Endothelial cell of hepatic sinusoid (primary cell): Measurements from ENCODE around the gene EMP1.

Source experiments
- in situ Hi-C: cut with HindIII; loops from 2 replicates; pipeline ENCODE4 v1.10.0; 2017; ENCODE audit warnings: low sequenced_read_pairs

Gene EMP1

DNA sequence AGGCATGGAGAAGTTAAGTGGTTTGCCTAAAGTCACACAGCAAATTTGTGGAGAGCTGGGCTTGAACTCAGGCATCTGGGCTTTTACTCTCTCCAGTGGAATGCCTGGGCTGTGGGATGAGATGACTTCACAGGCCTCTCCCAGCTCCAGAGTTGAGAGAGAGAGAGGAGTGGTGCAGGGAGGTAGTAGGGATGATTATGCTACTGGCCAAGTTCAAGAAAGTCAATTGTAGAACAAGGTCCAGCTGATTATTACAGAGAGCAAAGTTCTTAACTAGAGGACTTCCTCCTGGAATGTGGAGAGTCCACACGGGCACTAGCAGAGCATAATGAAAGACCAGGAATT lies 769 bp upstream of the EMP1 start:
- in situ Hi-C loops, result no loop called here

DNA sequence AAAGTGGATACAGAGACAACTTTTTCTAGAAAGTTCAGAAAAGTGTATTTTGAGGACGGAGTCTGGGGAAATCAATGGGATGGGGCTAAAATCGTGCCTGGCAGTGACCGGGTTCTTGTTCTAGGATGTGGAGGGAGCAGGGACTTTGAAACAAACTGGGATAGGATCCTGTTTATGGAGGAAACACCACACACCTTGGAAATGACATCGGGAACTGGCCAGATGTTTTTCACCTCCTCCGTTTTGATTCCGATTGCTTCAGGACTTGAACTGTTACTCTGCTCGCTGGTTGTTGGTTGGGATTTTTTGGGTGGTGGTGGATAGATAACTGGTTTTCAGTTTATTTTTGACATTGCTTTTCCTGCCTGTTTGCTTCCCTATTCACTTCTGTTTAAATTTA lies 506 bp downstream of the EMP1 start:
- in situ Hi-C loops, result no loop called here

DNA sequence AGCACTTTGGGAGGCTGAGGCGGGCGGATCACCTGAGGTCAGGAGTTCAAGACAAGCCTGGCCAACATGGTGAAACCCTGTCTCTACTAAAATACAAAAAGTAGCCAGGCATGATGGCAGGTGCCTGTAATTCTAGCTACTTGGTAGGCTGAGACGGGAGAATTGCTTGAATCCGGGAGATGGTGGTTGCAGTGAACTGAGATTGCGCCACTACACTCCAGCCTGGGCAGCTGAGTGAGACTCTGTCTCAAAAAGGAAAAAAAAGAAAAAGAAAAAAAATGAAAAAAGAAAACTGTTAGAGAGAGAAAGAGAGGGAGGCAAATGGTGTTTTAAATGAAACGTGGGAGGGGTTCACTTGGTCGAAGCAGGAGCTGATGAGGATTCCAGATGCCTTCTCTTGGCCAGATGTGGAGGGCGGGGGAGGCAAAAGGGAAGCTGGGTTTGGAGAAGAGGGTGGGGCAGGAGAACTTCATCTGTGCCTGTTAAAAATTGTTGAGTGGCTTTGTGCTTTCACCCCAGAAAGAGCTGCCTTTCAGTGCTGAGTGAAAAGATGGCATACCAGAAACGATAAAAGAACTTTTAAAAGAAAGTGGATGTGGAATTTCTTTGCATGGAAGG lies 1.1 kb downstream of the EMP1 start:
- in situ Hi-C loops, result no loop called here

DNA sequence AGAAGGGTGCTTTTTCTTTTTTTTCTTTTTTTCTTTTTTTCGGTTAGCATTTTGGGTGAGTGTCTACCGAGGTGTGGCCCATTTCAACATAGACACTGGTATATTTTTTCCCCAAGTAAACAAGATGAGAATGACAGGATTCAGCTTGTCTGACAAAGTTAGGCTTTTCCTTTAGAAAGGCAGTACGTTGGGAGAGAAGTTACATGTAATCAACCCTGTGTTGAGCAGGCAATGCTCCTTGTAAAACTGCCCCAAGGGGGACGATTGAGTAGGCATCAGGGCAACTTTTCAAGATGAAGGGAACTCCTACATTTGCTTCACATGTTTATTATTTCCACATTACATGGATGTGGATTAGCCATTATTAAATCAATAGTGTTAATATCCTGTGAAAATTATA lies 1.7 kb downstream of the EMP1 start:
- in situ Hi-C loops, result no loop called here

DNA sequence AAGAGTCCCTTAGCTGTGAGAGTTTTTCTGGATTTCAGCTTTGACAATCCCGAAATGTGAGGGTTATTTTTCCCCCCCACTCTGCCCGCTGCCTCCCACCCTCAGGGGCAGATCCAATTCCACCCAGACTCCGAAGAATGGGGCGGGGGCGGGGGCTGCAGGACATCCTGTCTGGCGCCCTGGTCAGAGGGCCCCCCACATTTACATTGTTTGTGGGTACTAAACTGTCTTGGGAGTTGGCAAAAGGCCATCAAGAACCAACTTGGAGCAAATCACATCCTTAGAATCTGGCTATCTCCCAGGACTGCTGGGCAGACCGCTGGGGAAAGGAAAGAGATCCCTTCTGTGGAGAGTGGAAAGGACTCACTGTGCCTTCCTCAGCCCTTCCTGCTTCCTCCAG lies 2.4 kb downstream of the EMP1 start:
- in situ Hi-C loops, result no loop called here

DNA sequence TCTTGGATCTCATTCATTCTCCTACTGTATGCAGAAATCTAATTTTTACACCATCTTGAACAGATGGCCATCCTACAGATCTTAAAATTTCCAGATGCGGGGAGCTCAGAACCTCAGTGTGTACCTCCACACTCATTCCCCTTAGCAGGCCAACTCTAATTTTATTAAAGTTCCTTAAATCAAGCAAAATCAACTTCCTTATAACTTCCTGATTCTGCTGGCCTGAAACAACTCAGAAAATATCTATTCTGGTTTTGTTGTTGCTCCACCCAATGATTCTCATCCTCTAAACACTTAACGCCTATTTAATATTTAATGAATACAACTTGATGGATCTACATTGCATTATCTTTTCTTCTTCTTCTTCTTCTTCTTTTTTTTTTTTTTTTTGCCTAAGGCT lies 3.1 kb downstream of the EMP1 start:
- in situ Hi-C loops, result no loop called here

DNA sequence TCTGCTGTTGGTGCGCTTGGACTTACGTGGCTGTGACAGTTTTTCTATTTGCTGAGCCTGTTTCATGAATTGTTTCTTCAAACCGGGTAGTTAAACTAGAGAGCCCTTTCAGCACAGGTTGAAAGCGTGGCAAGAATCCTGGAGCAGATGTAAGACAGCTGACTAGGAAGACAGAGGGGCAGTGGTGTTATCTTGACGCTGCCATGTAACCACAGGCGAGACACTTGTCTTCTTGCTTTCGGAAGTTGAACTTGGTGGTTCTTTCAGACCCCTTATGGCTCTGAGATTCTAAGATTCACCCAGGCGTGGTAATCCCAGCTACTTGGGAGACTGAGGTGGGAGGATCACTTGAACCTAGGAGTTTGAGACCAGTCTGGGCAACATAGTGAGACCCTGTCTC lies 4.3 kb downstream of the EMP1 start:
- in situ Hi-C loops, result loop anchor here (5.0 kb wide), 2 partner anchors 51 to 69 kb away; no protein-coding TSS in a partner anchor

DNA sequence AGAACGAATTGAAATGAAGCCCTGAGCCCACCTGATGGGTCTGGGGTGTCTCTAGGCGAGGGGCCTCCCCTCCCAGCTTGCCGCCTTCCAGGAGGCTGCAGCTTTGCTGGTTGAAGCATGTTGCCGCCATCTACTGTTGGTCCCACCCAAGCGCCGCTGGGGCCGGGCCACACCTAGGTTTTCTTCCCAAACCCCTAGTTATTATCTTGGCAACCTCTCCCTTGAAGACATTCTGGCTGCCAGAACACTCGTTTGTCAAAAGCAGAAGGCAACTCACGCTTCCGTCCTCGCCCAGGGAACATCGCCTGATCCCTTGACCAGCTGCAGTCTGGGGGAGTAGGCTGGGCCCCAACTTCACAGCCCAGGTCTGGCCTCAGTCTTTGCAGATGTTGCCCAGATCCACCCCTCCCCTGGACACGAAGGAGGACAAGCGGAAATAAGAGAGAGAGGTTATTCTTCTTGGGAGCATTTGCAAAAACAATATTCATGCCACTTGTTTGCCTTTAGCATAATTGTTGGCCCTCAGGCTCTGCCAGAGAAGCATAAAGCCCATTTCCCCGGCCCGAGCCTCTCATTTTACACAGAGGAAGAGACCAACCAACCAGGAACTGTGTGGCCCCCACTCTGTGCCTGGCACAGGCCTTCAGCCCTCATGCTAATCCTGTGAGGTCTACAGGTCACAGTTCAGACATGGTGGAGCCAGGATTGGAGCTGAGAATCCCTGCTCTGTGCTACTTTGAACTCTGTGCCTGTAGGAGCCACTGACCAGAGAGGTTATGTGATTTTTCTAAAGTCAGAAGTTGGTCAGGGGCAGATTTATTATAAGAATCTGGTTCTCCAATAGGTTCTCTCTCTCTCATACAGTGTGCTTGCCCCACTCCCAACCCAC lies 6.8 kb downstream of the EMP1 start:
- in situ Hi-C loops, result loop anchor here (5.0 kb wide), 2 partner anchors 49 to 71 kb away; no protein-coding TSS in a partner anchor

DNA sequence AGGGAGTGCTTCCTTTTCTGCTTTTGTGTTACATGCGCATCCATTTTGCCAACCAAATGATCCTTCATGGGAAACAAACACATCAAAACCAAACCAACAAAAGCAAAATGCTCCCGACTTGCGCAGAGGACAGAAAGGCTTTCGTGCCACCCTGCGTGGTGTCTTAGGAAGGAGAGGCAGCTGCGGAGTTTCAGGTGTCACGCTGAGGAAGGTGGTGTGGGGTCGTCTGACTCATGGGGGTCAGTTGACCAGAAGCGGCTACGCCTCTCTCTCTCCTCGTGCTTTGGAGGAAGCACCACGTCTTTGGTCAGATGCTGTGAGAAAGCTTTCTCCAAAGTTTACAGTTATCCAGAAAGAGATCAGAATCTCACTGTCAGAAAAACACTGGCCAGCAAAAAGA lies 7.9 kb downstream of the EMP1 start:
- in situ Hi-C loops, result loop anchor here (5.0 kb wide), 2 partner anchors 48 to 72 kb away; no protein-coding TSS in a partner anchor

DNA sequence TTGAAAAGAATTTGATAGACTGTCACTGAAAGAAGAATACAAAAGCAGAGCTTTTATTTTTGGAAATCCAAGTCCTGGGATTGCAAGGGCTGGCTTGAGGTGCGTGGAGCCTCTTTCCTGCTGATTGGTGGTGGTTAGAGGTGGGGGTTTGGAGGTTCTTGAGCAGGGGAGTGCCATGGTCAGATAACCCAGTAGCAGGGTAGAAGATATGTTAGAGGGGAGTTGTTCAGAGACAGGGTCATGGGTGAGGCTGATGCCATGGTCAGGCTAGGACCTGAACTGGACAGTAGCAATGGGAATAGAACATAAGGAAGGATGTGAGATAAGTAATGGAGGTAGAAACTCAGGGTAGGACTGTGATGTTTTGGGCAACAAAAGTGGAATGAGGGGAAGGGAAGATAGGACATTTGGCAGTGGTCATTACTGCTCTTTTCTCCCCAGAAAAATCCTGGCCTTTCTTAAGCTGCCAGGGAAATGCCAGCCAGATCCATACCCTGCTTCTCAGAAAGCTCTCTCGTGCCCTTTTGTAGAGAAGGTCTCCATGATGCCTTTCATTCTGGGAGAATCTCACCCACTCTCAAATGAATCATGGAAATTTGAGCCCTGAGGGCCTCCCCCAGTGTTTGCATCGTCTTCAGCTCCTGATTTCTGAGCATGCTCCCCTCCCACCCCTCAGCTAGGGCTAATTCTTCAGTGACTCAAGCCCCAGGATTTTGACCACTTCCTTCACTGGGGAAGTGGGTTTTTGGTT lies 9.5 kb downstream of the EMP1 start:
- in situ Hi-C loops, result no loop called here

DNA sequence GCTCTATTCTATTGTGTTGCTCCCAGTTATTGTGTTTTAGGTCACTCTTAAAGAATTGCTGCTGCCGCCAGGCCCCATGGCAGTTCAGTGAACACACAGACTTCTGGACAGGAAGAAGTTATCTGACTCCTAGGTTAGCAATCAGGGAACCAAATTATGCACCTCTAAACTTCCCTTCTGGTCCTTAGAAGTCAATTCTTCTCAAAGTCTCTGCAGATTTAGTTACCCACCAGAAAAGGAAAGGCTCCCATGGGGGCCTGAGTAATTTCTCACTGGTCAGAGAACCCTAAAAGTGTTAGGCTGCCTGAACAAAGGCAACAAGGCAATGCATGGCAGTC lies 10.0 kb downstream of the EMP1 start:
- in situ Hi-C loops, result no loop called here

DNA sequence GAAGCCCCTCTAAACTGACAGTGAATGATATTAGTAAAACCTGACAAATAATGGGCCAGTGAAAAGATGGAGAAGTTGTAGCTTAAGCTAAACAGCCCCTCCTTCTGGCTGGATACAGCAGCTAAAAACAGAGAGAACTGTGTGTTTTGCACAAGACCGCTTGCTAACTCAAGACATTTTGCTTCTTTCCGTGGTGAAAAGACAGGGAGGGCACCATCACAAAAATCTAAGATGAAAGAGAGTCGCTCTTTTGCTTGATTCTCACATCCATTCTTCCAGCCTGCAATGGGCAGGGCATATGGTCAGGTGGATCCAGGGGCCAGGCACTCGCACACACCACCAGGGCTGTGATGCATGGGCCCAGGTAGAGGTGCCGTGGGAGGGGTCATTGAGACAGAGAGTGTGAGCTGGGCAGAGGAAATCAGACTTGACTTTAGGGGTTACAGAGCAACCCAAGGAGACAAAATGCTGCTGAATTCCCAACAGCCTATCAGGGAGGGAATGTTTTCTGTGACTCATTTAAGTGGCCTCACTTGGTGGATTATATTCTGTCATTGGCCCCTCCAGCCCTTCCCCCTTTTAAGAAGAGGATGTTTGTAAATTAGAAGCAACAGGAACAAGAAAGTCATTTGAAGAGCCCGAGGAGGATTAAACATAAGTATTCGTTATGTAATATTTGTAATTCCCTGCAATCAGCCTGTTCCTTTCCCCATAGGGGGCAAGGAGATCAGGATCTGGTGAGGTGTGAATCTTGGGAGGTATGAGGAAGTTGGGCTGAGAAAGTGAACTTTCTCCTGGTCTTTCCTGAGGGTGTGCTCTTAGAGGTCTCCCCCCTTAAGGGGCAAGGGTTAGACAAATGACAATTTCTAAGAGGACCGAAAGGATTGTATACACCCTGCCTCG lies 12.3 kb downstream of the EMP1 start:
- in situ Hi-C loops, result no loop called here

DNA sequence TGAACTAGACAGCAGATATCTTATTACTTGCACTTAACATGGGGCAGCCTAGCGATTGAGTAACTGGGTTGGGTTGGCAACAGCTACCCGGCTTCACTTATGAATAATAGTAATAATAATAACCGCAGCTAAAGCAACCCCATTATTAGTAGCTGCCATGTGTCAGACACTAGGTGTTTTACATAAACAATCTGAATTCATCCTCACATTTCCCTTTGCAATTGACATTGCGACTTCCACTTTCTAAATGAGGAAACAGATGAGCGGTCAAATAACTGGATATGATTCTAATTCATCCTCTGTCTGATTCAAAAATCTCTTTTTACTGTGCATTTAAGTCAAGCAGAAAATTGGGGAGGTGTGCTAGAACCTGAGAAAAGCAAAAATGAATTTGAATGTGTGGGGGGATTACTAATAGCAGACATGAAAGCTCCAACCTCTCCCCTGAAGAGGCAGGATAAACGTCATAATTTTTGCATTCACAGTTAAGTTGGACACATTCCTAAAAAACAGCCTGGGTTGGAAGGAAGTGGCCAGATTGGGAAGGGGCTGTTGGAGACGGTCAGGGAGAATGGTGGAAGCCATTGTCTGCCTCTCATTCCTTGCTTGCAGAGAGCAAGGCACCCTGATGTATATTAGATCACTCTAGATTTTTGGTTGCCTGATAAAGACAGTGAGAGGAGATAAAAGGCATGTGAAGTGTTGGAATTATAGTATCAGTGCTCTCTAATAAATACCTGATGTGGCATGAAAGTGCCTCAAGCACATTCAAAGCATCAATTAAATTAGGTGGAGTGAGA lies 13.1 kb downstream of the EMP1 start:
- in situ Hi-C loops, result loop anchor here (5.0 kb wide), 1 partner anchor 207 kb away; the partner anchor contains the start of gene HEBP1

DNA sequence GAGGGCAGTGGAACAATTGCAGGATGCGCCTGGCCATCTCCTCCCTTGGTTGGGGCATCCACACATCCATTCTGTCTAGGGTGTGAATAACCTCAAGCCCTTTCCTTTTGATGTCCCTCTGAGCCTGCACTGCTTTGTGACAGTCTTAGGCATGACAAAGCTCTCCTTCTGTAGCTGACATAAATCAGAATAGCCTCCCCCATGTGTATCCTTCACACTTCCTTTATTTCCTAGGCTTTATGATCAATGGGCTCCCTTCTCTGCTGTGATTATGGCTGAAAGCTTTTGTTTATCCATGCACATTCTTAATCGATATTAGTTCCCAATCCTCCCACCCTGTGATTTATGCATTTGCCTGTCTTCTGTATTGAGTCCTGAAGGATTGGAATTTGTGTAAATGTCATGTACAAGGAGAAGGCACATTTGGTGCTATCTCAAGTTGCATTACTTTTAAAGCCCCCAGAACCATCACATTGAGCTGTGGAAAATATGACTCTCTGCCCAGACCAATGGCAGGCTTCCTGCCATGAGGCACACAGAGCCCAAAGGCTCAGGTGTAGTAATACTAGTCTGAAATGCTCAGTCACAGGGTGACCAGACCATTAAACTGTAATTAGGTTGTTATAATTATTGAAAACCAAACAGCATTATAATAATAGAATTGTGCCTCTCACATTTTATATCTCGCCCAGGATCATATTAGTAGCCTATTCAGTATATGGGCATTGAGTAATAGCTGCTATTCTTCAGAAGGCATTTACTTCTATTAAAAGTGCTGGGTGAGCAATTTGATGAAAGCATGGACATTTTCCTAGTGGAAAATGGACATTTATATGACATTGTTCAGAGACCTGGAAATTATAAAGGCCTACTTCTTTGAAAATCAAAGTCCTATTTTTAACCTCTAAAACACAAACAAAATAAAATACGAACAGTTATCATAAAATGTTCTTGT lies 14.0 kb downstream of the EMP1 start:
- in situ Hi-C loops, result loop anchor here (5.0 kb wide), 1 partner anchor 208 kb away; the partner anchor contains the start of gene HEBP1

DNA sequence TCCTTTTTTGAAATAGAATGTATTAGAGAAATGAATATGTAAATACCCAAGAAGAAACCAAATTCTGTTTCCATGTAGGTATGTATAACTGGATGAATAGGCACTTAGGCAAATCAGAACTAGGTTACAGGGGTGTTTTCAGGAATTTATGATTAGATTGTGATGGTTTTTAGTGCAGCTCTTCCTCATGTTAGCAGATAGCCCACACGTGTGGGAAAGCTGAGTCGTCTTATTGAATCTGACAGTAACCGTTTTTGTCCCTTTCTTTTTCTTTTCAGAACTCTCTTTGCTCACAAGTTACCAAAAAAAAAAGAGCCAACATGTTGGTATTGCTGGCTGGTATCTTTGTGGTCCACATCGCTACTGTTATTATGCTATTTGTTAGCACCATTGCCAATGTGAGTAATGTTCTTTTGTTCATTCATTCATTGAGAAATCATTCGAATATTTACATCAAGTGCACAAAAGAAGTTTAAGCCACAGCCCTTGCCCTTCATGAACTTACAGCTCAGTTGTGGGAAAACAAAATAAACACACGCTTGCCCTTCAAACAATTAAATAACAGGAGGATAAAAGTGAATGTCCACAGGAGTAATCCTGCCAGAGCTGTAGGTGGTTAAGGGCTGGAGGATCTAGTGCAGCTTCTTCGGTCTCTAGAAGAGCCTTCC lies 14.8 kb downstream of the EMP1 start:
- in situ Hi-C loops, result loop anchor here (5.0 kb wide), 1 partner anchor 209 kb away; the partner anchor contains the start of gene HEBP1

DNA sequence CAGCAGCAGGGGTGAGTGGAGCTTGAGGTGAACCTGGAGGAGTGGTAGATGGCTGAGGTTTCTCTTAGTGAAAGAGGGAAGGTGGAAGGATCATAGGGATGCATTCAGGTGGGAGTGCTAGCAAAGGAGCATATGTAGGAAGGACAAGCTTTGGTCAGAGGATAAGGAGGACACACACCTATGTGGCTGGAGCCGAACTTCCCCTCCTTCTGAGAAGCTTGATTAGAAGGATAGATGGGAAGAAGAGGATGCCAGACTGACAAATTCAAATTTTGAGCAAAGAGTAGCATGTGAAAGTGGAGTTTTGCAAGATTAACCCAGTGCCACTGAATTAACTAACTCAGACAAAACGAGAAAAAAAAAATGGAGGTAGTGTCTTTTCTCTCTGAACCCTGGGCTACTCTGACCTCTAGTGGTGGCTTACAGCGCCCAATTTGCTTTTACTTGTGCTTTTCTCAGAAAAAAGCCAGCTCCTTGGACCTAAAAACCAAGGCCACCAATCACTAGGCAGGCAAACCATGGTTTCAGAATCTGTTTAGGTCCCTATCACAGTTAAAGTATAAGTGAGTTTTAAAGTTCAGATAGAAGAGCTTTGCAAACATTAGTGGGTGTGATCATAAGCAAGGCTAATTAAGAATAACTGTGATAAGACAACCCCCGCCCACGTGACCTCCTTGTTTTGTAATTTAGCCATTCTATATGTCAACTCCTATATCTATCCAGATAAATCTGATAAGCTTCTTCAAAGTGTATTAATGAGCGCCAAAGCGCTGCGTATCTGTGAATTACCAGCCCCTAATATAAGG lies 15.5 kb downstream of the EMP1 start:
- in situ Hi-C loops, result loop anchor here (5.0 kb wide), 1 partner anchor 210 kb away; the partner anchor contains the start of gene HEBP1

DNA sequence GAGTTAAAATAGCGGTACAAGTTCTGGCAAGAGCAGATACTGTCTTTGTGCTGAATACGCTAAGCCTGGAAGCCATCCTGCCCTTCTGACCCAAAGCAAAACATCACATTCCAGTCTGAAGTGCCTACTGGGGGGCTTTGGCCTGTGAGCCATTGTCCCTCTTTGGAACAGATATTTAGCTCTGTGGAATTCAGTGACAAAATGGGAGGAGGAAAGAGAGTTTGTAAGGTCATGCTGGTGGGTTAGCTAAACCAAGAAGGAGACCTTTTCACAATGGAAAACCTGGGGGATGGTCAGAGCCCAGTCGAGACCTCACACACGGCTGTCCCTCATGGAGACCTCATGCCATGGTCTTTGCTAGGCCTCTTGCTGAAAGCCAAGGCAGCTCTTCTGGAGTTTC lies 18.5 kb downstream of the EMP1 start:
- in situ Hi-C loops, result no loop called here
